Inflammatory macrophage treated with lipopolysaccharide for 4 hours (primary cell): Measurements from ENCODE around the gene SHC3.
A peak's percentile ranks its signal among the peaks of the same experiment; 100 is the strongest.

Source experiments
- DNase-seq: peaks from one replicate; pipeline ENCODE4 v3.0.0-alpha.2; 2020

The SHC3 gene

DNA sequence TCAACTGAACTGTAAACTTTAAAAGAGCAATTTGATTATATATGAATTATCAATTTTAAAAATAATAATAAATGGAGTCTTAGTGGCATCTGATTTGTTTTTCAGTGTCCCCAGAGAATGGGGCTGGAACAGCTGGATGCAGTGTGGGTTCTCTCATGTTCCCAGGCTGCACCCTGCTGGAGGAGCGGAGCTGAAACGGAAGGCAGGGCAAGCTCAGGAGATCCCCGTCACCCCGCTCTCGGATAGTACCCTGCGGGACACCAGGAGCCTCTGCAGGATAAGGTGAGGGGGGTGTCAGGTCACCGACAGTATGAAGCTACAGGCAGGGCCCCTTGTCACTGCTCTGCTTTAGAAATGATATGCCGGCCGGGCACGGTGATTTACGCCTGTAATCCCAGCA, 130.0 kb downstream of the SHC3 start:
- DNase-seq, result no peak

DNA sequence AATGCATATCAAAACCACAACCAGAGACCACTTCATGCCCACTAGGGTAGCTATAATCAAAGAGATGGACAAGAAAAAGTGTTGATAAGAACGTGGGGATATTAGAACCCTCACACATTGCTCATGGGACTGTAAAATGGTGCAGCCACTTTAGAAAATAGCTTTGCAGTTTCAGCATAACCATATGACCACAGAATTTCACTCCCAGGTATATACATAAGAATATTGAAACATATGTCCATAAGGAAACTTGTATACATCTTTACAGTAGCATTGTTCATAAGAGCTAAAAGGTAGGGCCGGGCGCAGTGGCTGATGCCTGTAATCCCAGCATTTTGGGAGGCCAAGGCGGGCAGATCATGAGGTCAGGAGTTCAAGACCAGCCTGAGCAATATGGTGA, 131.0 kb downstream of the SHC3 start:
- no peak for DNase-seq

DNA sequence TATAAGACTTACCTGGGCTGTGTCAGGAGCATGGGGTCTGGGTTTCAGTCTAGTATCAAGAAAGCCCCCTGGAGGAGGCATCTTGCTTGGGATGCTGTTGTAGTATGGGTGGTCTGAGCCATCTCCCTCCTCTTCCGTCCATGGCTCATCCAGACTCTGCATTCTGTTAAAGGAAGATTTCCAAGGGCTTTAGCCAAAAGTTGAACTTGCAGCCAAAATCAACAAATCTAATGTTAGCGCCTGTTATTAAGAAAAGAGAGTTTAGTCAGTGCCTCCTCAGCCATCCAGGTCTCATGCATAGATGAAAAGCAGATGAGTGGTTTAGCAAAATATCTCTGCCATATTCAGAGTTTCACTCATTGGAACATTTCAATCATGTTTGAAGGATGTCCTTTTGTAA, 131.8 kb downstream of the SHC3 start:
- no peak for DNase-seq

DNA sequence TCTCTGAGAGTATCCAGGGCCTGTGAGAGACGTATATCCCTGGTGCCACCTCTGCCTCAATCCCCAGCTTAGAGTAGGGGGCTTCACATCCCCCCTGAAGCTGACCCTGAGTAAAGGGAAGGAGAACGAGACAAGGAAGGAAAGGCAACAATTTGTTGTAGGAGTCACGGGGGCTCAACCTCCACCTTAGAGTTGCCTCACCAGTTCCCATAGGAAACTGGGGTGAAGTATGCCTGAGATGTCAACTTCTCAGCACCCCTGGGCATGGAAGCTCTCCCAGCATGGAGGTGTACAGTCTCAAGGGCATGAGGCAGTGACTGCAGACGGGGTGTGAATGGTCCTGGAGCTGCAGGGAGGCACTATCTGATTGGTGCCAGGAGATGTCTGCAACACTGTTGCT, 133.7 kb downstream of the SHC3 start:
- no peak for DNase-seq

DNA sequence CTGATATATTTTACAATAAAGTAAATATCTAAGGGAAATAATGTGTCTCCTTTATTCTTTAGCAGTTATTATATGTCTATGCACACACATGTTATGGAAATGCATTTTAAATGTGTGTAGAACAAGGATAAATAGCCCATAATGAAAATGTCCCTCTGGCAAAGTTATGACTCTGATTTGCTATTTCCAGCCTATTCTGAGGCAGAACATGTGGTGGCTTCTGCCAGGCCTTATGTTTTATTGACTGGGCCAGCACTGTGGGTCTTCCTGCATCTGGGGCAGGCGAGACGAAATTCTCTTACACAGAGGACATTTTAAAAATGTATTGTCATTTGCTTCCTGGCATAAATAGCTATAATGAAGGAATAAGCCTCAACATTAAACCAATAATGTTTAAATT, 134.5 kb downstream of the SHC3 start:
- DNase-seq, result no peak

DNA sequence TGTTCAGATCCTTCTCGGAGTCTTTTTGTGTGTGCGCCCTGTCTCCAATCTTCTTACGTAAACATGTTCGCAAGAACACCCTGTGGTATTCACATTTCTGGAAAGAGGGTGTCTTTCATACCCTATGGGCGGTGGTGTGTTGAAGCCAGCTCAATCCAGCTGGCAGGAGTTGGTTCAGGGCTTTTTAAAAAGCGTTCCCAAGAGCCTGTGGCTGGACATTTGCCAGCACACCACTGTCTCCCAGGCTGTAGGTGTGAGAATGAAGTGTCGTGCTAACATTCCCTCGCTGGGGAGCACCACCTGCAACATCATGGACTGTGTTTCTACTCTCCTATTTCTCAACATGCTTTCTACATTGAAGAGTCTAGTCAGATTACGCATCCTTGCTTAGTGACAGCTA, 135.6 kb downstream of the SHC3 start:
- DNase-seq, result no peak

DNA sequence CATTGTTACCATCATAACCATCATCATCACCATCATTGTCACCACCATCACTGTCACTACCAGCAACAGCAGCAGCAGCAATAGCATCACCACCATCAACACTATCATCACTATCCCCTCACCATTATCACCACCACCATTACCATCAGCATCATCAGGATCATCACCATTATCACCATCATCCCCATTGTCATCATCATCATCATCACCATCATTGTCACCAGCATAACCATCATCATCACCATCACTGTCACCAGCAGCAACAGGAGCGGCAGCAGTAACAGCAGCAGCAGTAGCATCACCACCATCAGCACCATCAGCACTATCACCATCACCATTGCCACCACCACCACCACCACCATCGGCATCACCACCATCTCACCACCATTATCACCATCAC, 139.0 kb downstream of the SHC3 start:
- no peak for DNase-seq

DNA sequence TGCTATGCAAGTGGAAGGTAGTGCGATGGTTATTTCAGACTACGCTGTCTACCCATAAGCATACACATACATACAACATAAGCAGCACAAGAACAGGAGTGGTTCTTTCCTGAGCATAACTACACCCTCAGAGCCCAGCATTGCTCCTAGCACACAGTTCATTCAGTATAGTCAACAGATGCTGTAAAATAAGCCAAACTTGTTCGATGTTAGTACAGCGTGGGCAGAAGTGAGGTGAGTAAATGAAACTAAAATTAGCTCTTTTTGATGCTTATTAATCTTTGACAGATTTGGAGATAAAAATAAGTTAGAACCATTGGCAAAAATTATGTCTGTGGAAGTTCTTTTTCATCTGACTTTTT, 139.5 kb downstream of the SHC3 start:
- DNase-seq, result no peak

DNA sequence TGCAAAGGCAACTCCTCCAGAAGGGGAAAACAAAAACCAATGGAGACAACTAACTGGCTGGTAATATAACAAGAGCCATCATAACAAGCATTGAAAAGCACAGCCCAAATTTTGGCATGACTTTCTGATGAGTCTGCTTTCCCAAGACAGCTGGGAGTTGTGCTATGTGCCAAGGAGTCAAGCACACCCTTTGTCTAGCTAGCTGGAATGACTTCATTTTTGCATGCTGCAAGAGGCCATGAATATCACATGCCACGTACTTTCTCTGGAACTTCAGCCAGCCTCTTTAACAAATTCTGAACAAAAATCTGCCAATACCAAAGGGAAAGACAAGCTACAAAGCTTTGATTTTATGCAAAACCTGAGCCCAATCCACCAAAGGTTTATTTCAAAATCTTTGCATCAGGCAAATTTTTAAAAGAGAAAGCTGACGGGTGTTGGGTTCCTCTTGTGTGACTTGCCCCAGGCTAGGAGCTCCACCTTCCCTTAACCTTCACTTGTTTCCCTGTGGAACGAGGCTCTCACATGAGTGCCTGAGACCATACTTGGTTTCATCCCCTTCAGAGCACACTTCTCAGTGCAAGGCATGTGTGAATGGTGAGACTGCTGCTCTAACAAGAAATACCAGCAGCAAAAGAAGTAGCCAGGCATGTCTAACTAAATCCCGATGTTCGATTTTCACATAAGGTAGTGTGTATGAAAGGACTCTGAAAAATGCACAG, 140.1 kb downstream of the SHC3 start:
- DNase-seq, result peak; percentile 61

DNA sequence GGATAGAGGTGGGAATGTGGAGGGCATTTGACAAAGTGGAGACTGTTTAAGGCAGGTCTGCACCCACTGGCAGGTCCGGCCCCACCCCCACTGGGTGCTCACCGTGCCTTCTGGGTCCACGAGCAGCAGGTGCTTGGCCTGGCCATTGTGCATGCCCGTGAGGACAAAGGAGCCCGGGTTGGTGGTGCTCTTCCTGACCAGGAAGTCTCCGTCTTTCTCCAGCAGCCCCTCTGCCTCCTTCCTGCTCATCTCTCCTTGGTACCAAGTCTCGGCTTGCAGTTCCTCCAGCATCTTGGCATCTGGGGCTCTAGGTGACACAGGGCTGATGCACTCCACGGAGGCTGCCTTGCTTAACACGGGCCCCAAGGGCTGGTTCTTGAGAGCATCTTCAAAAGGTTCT, 140.7 kb downstream of the SHC3 start:
- DNase-seq, result no peak

DNA sequence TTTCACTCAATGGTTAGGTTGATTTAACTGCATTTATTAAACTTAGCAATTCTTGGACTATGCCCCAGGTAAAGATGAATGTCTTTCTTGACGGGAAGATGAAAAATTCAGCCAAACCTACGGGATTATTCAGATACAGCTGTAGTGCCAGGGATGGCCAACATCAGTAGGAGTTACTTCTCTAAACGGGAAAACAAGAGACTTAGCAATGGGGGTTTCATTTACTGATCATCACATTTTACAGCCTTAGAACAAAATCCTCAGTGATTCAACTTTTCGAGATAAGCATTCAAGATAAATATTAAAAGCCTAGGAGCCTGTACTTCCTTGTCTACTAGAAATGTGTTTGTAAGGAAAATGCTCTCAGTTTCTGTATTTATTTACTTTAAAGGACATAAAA, 141.3 kb downstream of the SHC3 start:
- peak; percentile 65 for DNase-seq

DNA sequence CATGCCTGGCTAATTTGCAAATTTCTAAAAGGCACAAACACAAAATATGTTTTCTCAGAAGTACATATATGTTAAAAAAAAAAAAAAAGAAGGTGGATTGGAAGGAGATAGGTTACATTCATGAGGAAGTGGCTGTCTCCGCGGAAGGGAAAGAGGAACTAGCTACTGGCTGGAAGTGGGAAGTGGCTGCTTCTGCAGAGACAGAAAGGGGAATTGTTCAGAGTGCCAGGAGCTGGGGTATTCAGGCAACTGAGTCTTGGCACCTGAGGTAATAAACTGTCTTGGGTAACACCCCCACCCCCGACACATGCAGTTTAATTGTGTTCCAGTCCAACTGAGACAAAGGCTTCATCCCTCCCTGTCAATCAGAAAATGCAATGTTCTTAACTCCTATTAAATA, 141.7 kb downstream of the SHC3 start:
- peak; percentile 89 for DNase-seq

DNA sequence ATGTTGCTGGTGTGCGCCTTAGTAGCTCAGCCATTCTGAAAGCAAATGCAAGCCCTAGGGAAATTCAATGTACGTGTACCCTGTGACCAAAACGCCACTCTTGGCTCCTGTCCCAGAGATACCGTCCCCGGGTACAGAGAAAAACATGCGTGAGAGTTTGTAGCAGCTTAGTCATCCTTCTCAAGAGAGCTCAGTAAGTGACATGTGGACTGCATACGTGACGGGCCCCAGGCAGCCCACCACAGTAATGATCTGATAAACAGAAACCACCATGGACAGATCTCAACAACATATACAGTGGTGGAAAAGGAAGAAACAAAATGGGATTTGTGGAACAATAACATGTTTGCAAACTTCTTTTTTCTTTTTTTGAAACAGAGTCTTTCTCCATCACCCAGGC, 142.2 kb downstream of the SHC3 start:
- DNase-seq, result peak; percentile 60

DNA sequence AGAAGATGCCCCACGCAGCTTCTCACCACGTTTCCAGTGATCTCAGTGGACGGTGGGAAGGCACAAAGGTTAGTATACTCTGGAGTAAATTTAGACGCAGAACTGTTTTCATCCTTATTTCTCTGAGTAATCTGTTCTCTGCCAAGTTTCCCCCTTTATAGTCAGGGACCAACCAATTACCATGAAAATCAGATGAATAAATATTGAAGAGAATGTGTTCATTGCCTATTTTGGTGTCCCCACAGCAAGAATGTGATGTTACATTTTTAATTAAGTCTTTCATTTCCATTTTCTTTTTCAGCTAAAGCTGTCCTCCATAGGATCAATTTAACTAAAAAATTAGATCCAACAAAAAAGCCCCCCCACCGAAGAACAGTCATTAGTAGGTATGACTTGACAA, 146.0 kb downstream of the SHC3 start:
- DNase-seq, result no peak

DNA sequence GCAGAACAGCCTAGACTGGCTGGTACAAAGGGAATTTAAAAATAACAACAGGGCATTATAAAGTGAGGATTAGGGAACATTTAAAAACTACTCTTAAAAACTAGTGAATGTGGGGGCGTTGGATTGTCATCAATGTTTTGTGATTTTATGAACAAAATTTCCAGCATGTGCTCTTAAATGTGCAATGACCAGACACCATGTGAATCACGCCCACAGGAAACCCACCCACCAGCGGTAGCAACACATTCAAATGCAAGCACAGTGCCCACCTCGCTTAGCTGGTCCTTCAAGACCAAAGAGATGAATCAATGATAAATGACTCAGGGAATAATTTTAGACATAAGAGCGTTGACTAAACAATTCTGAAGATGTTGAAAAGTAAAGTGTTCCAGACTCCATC, 146.4 kb downstream of the SHC3 start:
- no peak for DNase-seq

DNA sequence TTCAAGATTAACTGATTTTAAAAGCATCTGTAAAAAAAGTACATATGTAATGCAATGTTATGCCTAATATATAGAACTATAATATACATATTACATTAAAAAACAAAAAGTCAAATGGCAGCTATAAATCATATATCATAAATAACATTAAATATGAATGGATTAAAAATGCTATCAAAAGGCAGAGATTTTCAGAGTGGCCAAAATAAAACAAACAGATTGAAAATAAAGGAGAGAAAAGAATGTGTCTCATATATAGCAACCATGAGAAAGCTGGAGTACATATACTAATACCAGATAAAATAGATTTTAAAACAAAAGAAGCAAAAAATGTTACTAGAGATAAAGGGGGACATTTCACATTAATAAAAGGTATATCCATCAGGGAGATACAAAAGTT, 148.8 kb downstream of the SHC3 start:
- no peak for DNase-seq

DNA sequence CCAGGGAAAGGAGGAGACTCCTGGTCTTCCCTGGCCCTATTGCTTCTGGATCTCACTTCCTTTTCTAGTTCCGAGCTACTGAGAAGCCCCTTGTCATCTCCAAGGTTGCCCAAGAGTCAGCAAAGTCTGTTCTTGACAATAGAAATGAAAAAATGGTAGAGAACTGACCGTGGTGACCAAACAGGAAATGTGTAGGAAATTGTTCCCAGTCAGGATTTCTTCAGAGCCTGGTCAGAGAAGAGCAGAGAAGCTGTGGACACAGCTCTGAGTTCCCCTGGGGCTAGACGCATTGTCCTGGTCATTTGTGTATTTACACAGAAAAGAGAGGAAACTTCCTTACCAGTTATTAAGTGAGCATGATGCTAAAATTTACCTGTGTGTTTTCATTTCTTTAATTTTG, 151.7 kb downstream of the SHC3 start:
- DNase-seq, result peak; percentile 78

DNA sequence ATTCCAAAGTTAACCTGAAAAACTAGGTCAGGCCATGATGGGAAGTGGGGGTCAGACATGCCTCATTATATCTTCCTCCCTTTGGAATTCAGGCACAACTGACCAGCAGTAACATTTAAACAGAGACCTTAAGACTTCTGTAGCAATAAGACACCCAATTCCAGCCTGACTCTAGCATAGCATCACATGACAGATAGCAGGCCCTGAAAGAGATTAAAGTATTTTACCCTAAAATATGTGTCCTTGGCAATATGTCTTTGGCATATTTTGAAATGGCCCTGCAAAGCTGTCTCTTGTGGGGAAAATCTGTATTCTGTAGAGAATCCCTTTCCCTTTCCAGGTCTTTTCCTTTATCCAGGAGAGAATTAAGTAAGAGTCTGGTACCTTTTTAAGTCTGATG, 153.1 kb downstream of the SHC3 start:
- DNase-seq, result no peak

DNA sequence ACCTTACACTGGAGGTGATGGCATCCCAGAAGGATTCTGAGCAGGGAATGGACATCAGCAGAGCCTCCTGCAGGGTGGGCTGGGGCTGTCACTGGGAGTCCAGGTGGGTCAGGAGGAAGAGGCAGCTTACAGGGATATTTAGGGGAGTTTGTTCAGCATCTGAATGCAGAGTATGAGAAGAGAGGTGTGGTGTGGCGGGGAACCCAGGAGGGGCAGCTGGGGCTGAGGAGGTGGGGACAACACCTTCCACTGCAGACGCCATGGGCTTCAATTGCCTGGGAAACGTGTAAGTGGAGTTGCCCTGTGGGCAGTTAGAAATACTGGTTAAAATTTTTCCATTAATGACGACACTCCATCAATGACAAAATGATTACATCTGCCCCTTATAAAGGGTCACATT, 153.9 kb downstream of the SHC3 start:
- no peak for DNase-seq

DNA sequence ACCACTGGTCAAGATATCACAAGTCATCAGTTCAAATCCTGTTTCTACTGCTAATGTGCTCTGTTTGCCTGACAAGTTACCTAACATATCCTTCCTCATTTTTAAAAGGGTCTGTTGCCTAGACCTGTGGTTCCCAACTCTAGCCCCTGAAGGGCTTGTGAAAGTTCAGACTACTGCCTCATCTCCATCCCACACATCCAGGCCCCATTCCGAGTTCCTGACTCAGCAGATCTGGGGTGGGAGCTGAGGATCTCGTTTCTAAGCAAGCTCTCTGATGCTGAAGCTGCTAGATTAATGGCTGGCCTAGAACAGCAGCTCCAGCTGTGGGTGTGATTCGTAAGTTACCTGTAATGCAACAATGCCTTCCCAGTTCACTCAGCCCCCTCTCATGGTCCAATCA, 154.9 kb downstream of the SHC3 start:
- peak; percentile 54 for DNase-seq

DNA sequence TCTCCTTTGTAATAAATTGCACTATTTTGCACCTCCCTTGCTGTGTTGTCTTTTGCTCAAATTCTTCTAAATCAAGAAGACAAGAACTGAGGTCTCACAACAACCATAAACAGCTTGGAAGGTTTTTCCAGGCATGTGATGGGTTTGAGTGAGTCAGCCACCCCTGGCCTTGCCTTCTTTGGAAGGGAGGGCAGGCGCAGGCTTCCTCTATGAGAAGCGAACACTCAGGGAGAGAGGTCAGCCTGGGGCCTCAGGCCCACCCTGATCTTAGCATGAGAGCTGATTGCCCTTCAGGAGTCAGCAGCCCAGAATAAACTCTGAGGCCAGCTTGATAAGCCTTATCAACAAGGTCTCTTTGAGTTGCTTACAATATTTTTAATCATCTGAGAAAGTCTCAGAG, 155.7 kb downstream of the SHC3 start:
- peak; percentile 28 for DNase-seq

DNA sequence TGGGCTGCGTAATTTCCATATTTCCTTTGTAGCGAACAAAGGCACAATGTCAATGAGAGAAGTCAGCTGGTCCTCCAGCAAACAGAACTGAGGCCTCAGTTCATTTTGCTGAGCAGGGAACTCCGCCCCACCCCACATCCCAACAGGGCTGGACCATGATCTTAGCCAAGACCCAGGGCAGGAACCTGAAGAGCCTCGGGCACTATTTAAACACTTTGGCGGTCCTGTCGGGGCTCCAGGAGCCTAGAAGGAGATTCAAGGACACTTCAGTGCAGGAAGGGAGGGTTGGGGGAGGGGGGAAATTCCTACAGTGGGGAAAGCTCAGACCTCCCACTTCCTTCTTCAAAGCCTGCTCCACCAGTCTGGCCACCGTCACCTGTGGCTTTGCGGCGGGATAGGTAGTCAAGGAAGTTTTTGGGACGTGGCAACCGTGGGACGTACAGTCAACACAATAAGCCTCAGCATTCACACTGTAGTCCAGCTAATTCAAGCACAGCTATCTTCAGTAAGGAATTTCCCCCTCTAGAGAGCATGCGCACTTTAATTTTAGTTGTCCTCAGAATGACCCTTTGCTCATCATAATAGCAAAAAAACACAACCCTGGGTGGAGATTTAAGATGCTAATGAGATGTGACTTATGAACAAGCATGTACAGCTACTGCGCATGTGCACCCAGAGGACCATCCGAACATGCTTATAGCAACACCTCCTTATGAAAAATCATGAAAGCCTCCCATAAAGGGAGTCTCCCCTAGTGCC, 156.4 kb downstream of the SHC3 start:
- no peak for DNase-seq

DNA sequence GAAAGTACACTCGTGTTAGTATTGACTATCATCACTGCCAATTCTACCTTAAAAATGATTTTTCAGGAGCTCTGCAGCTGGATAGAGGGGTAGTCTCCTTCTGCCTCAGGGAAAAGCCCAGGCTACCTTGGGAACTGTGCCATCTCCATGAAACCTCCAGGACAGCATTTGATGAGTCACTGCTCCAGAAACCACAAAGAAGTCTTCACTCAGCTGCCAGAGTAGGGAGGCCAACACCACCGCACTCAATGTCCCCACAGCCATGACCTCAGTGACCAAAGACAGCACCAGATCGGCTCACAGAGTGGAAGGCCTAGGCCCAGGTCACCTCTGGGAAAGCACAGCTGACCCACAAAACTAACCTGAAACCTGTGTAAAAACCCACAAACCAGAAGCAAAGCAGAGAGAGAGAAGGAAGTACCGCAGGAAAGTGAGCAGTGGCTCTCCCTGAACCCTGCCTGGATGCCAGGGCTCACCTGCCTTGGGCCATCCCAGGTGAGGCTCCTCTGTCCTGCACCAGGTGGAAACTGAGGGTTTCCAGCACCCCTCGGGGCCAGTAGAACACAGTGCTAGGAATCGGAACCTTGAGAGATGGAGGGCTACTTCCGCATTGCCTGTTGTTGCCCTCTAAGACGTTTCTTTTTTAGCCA, 157.3 kb downstream of the SHC3 start:
- peak; percentile 25 for DNase-seq

DNA sequence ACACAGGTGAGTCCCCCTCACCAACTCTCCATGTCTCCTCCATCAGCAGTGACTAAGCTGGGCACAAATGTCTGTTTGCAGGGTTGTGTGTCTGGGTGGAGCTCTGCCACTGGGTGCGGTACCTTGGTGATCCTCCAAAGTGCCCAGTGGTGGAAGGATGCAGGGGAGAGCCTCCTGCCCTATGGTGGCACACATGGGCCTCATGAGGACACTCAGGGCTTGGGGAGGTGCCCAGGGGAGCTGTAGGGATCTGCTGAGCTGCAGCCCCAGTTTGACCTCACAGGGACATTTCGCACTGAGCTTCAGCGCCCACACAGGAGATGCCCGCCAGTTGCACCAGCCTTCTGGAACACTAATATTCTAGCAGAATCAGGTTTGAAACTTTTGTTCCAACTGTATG, 157.9 kb downstream of the SHC3 start:
- no peak for DNase-seq
